GM20431 (cell line): ENCODE results near the gene SLIT3.

Experiments
- in situ Hi-C: fragments of 300-500 bp; cut with MseI, MboI; formaldehyde crosslinking; loops from one replicate; pipeline ENCODE4 v1.15.0; 2020; ENCODE audit warnings: low sequenced_read_pairs; ENCODE audit not compliant: unreplicated experiment

SLIT3 gene

GRCh38 chr5:168989731-168990505 lies 311.0 kb downstream of the SLIT3 start:
- in situ Hi-C loops, result loop anchor here (10.0 kb wide), 1 partner anchor 585 kb away; no protein-coding TSS in a partner anchor

GRCh38 chr5:168988699-168989098 lies 312.2 kb downstream of the SLIT3 start:
- in situ Hi-C loops, result loop anchor here (10.0 kb wide), 1 partner anchor 586 kb away; no protein-coding TSS in a partner anchor

GRCh38 chr5:168987543-168988300 lies 313.2 kb downstream of the SLIT3 start:
- in situ Hi-C loops, result loop anchor here (10.0 kb wide), 1 partner anchor 587 kb away; no protein-coding TSS in a partner anchor

GRCh38 chr5:168985454-168985853 lies 315.5 kb downstream of the SLIT3 start:
- in situ Hi-C loops, result loop anchor here (10.0 kb wide), 1 partner anchor 589 kb away; no protein-coding TSS in a partner anchor

- in situ Hi-C loops, result loop anchor here (10.0 kb wide), 1 partner anchor 591 kb away; no protein-coding TSS in a partner anchor
Observed at GRCh38 chr5:168984135-168984675, 316.7 kb downstream of the SLIT3 start.

- in situ Hi-C loops, result no loop called here
Observed at GRCh38 chr5:168979135-168979534, 321.8 kb downstream of the SLIT3 start.

- in situ Hi-C loops, result no loop called here
Observed at GRCh38 chr5:168978500-168978899, 322.4 kb downstream of the SLIT3 start.

- in situ Hi-C loops, result no loop called here
Observed at GRCh38 chr5:168978015-168978414, 322.9 kb downstream of the SLIT3 start.

- in situ Hi-C loops, result no loop called here
Observed at GRCh38 chr5:168976311-168976970, 324.5 kb downstream of the SLIT3 start.

GRCh38 chr5:168975331-168975730 lies 325.6 kb downstream of the SLIT3 start:
- in situ Hi-C loops, result no loop called here

GRCh38 chr5:168974082-168974481 lies 326.9 kb downstream of the SLIT3 start:
- in situ Hi-C loops, result no loop called here

GRCh38 chr5:168972731-168973130 lies 328.2 kb downstream of the SLIT3 start:
- in situ Hi-C loops, result no loop called here

- in situ Hi-C loops, result no loop called here
Observed at GRCh38 chr5:168971100-168971499, 329.8 kb downstream of the SLIT3 start.

- in situ Hi-C loops, result no loop called here
Observed at GRCh38 chr5:168969326-168969886, 331.5 kb downstream of the SLIT3 start.

GRCh38 chr5:168967882-168968620 lies 332.9 kb downstream of the SLIT3 start:
- in situ Hi-C loops, result no loop called here

GRCh38 chr5:168965638-168966037 lies 335.3 kb downstream of the SLIT3 start:
- in situ Hi-C loops, result no loop called here

GRCh38 chr5:168964182-168964581 lies 336.8 kb downstream of the SLIT3 start:
- in situ Hi-C loops, result no loop called here

GRCh38 chr5:168962306-168962705 lies 338.6 kb downstream of the SLIT3 start:
- in situ Hi-C loops, result no loop called here

GRCh38 chr5:168961681-168962080 lies 339.3 kb downstream of the SLIT3 start:
- in situ Hi-C loops, result no loop called here
